HG03025 (cell line): Measurements from ENCODE around the gene EFNA5.
"Not testable (repeated sequence)": the region's sequence is repeated elsewhere in the genome, so short reads cannot be mapped to it uniquely, and the experiment has no call there.

ENCODE experiments used
- ATAC-seq: cut with Tn5 transposase; IDR thresholded peaks from one replicate; pipeline ENCODE4 v1.9.1; 2021; ENCODE audit warnings: mild to moderate bottlenecking, moderate library complexity; ENCODE audit not compliant: unreplicated experiment, low FRiP score

EFNA5 gene

GRCh38 chr5:107469485-107470294, 201.0 kb downstream of the EFNA5 start:
- no peak for ATAC-seq

- ATAC-seq, result no peak
Observed at GRCh38 chr5:107469064-107469463, 201.7 kb downstream of the EFNA5 start.

- no peak for ATAC-seq
Observed at GRCh38 chr5:107468276-107468675, 202.5 kb downstream of the EFNA5 start.

GRCh38 chr5:107467137-107467932, 203.4 kb downstream of the EFNA5 start:
- ATAC-seq, result no peak

GRCh38 chr5:107466233-107466769, 204.4 kb downstream of the EFNA5 start:
- no peak for ATAC-seq

GRCh38 chr5:107464876-107465275, 205.9 kb downstream of the EFNA5 start:
- no peak for ATAC-seq

GRCh38 chr5:107464416-107464815, 206.3 kb downstream of the EFNA5 start:
- ATAC-seq, result no peak

- ATAC-seq, result no peak
Observed at GRCh38 chr5:107463731-107464130, 207.0 kb downstream of the EFNA5 start.

- no peak for ATAC-seq
Observed at GRCh38 chr5:107461770-107462169, 209.0 kb downstream of the EFNA5 start.

GRCh38 chr5:107460789-107461188, 209.9 kb downstream of the EFNA5 start:
- ATAC-seq, result no peak

GRCh38 chr5:107459605-107460004, 211.1 kb downstream of the EFNA5 start:
- ATAC-seq, result no peak

- ATAC-seq, result no peak
Observed at GRCh38 chr5:107458322-107458721, 212.4 kb downstream of the EFNA5 start.

GRCh38 chr5:107457881-107458280, 212.9 kb downstream of the EFNA5 start:
- no peak for ATAC-seq

- ATAC-seq, result no peak
Observed at GRCh38 chr5:107457138-107457537, 213.6 kb downstream of the EFNA5 start.

- ATAC-seq, result no peak
Observed at GRCh38 chr5:107456281-107456715, 214.4 kb downstream of the EFNA5 start.

- no peak for ATAC-seq
Observed at GRCh38 chr5:107455111-107455544, 215.6 kb downstream of the EFNA5 start.

- not testable (repeated sequence) for ATAC-seq
Observed at GRCh38 chr5:107451827-107452226, 218.9 kb downstream of the EFNA5 start.

- no peak for ATAC-seq
Observed at GRCh38 chr5:107451028-107451427, 219.7 kb downstream of the EFNA5 start.

GRCh38 chr5:107450531-107450930, 220.2 kb downstream of the EFNA5 start:
- no peak for ATAC-seq

GRCh38 chr5:107449369-107449768, 221.4 kb downstream of the EFNA5 start:
- ATAC-seq, result no peak

- no peak for ATAC-seq
Observed at GRCh38 chr5:107447587-107447986, 223.2 kb downstream of the EFNA5 start.
